ENCODE measurements around the gene CDH23. TPM values are rescaled to one million over a fixed set of nuclear protein-coding genes. Genes with fewer than 3 reads are reported as not detected.

CDH23 gene
- total and polyA plus RNA-seq, 8 donors: 1.8 to 22.8 (median 3.0) TPM

DNA sequence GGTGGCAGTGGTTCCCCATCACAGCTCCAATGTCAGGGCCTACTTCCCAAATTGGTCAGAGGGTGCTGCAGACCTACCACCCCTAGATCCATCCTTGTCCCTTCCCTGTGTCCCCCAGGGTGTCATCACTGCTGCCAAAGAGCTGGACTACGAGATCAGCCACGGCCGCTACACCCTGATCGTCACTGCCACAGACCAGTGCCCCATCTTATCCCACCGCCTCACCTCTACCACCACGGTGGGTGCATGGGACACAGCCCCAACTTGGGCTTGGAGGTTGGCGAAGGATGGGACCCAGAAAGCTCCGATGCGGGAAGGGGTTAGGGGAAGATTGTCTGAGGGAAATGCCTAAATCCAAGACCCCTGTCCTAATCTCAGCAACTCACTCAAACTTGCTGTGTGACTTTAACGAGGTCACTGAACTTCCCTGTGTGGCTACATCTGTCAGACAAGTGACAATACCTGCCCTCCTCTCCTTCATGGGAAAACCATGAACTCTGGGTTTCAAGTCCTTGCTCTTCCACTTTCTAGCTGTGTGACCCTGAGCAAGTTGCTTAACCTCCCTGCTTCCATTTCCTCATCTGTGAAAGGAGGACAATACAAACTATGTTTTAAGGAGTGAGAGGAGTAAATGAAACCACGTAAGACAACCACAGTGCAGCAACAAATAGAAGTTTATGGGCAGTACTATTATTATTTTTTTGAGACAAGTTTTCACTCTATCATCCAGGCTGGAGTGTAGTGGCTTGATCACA, 381.5 kb downstream of the CDH23 start:
- Histone ChIP-seq H3K27me3 (no peaks in the 10 kb centered on the region), H3K27ac (peak overlapping the region in 1 of 2 donors; percentile 33), H3K9me3 (no peaks in the 10 kb centered on the region), H3K4me1 (peaks cover 2 to 80% of the 10 kb centered on the region in 2 donors), H3K4me3 (no peak overlapping the region), H3K36me3 (no peaks in the 10 kb centered on the region)
- ATAC-seq (no peak), DNase-seq (no peak)
- intact Hi-C loops (cut with DNase I): no loop called here
- TF ChIP-seq, protein P1, sequence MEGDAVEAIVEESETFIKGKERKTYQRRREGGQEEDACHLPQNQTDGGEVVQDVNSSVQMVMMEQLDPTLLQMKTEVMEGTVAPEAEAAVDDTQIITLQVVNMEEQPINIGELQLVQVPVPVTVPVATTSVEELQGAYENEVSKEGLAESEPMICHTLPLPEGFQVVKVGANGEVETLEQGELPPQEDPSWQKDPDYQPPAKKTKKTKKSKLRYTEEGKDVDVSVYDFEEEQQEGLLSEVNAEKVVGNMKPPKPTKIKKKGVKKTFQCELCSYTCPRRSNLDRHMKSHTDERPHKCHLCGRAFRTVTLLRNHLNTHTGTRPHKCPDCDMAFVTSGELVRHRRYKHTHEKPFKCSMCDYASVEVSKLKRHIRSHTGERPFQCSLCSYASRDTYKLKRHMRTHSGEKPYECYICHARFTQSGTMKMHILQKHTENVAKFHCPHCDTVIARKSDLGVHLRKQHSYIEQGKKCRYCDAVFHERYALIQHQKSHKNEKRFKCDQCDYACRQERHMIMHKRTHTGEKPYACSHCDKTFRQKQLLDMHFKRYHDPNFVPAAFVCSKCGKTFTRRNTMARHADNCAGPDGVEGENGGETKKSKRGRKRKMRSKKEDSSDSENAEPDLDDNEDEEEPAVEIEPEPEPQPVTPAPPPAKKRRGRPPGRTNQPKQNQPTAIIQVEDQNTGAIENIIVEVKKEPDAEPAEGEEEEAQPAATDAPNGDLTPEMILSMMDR (IDR thresholded peaks at IDR 0.05): no peak

DNA sequence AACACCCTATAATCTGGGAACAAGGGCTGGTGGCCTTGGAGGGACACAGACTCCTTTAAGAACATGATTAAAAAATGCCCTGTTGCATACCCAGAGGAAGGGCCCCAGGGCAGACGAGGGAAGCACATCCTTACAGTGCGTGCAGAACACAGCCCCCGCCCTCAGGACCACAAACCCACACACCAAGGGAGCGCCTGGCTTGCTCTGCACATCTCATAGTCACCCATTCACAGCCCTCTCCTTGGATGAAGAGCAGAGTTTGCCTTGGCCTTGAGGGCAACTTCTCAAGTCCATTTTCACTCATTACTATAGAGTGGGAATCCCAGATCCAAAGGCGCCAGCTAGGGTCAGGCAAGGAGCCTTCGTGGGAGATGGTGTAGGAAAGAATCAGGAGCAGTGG, 382.9 kb downstream of the CDH23 start:
- no peak overlapping the region for H3K4me3 ChIP-seq
- TF ChIP-seq, protein P1 (IDR thresholded peaks at IDR 0.05): no peak
- intact Hi-C loops (cut with DNase I): no loop called here
- no peaks in the 10 kb centered on the region for H3K9me3 ChIP-seq
- DNase-seq: no peak
- H3K36me3 ChIP-seq: no peaks in the 10 kb centered on the region
- H3K4me1 ChIP-seq: peaks cover 0 to 72% of the 10 kb centered on the region in 2 donors
- no peaks in the 10 kb centered on the region for H3K27me3 ChIP-seq
- no peak for ATAC-seq
- no peak overlapping the region for H3K27ac ChIP-seq

DNA sequence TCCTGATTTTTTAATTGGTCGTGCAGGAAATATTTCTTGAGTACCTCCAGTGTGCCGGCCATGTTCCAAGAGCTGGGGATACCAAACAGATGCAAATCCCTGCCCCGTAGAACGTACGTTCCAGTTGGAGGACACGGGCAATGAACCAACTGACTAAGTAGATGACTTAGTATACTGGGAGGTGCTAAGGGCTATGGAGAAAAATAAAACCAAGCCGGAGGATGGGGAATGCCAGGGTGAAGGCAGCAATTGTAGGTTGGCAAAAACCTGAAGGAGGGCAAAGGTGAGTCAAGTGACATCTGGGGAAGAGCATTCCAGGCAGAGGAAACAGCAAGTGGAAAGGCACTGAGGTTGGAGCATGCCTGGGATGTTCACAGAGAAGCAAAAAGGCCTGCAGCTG, 383.4 kb downstream of the CDH23 start:
- intact Hi-C loops (cut with DNase I): no loop called here
- ATAC-seq: no peak

DNA sequence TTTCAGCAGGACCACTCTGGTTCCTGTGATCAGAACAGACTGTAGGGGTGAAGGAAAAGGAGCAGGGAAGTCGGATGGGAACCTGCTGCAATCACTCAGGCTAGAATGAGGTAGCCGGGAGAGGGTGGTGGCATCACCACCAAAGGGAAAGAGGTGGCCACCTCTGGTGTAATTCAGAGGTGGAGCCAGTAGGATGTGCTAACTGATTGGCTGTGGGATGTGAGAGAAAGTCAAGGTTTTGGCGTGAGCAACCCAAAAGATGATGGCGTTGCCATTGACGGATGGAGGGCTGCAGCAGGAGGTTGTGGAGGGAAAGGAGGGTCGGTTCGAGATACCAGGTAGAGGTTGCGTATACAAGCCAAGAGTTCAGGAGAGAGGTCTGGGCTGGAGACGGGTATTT, 384.0 kb downstream of the CDH23 start:
- intact Hi-C loops (cut with DNase I): no loop called here
- Histone ChIP-seq H3K27ac (no peak overlapping the region), H3K27me3 (no peaks in the 10 kb centered on the region), H3K4me3 (no peak overlapping the region), H3K4me1 (peaks cover 0 to 61% of the 10 kb centered on the region in 2 donors), H3K9me3 (no peaks in the 10 kb centered on the region), H3K36me3 (no peaks in the 10 kb centered on the region)
- DNase-seq: no peak
- TF ChIP-seq, protein P1 (IDR thresholded peaks at IDR 0.05): no peak
- ATAC-seq: no peak

More for the DNA sequence above, 383.4 kb downstream of the CDH23 start:
- Histone ChIP-seq H3K27ac (no peak overlapping the region), H3K4me3 (no peak overlapping the region), H3K36me3 (no peaks in the 10 kb centered on the region), H3K27me3 (no peaks in the 10 kb centered on the region), H3K4me1 (peaks cover 0 to 67% of the 10 kb centered on the region in 2 donors), H3K9me3 (no peaks in the 10 kb centered on the region)
- no peak for DNase-seq
- TF ChIP-seq, protein P1 (IDR thresholded peaks at IDR 0.05): no peak

DNA sequence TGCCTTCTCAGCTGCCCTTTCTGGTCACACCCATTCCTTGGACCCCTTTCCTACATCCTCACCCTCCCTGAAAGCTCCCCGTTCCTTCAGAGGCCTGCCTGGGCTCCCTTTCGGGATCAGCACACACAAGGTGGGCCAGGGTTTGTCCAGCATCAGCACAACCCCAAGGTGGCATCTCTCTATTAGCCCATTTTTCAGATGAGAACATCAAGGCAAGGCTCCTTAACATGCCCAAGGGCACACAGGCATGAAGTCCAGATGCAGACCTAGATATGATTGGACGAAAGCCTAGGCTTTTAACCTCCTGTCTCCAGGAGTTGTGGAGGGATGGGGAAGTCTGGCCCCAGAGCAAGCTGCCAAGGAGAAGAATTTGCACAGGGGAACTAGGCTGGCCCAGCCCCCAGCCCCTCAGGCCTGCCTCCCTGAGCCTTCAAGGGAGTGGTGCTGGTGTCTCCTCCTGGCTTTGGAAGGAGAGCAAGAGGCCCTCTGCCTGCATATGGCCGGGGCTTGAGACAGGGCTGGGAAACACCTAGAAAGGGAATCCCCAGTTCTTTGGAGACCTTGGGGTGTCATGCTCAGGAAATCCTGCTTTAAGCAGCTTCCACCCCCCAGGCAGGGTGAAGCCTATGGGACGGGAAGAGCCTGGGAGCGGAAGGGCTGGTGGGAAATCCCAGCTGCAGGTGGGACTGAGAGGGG, 385.6 kb downstream of the CDH23 start:
- TF ChIP-seq, protein P1 (IDR thresholded peaks at IDR 0.05): no peak
- intact Hi-C loops (cut with DNase I): no loop called here
- Histone ChIP-seq H3K4me1 (peaks cover 0 to 44% of the 10 kb centered on the region in 2 donors), H3K36me3 (no peaks in the 10 kb centered on the region), H3K9me3 (no peaks in the 10 kb centered on the region), H3K4me3 (no peak overlapping the region), H3K27me3 (no peaks in the 10 kb centered on the region), H3K27ac (peak overlapping the region in 1 of 2 donors; percentile 9)
- DNase-seq (no peak), ATAC-seq (no peak)
